Left lung (tissue), 10 donors: ENCODE measurements around the gene CLCN5. TPM values are rescaled to one million over a fixed set of nuclear protein-coding genes. Genes with fewer than 3 reads are reported as not detected.
A peak's percentile ranks its signal among the peaks of the same experiment; 100 is the strongest.

Source experiments
- ATAC-seq: fragments of 200-7000 bp; cut with Tn5 transposase; one replicate; pipeline ENCODE4 v1.9.1; 2020; ENCODE audit warnings: moderate library complexity
- DNase-seq, 4 donors: peaks; one replicate each; pipeline ENCODE4 v3.0.0-alpha.2; 2013 to 2020
- H3K27ac ChIP-seq, 2 donors: fragments of 200-600 bp; sonication (generic) in 1 of 2; one replicate each; pipeline versions ENCODE4 v1.5.0 to v1.8.0; 2020 to 2021
- H3K27me3 ChIP-seq, 2 donors: fragments of 200-600 bp; sonication (generic) in 1 of 2; one replicate each; pipeline versions ENCODE4 v1.5.0 to v1.8.0; 2020 to 2021
- H3K36me3 ChIP-seq, 2 donors: fragments of 200-600 bp; sonication (generic) in 1 of 2; one replicate each; pipeline versions ENCODE4 v1.5.0 to v1.8.0; 2020 to 2021
- H3K4me1 ChIP-seq, 2 donors: fragments of 200-600 bp; one replicate each; pipeline ENCODE4 v1.8.0; 2021
- H3K4me3 ChIP-seq, 2 donors: fragments of 200-600 bp; sonication (generic) in 1 of 2; one replicate each; pipeline versions ENCODE4 v1.5.0 to v1.8.0; 2020 to 2021; ENCODE audit warnings: mild to moderate bottlenecking in 1 of 2
- H3K9me3 ChIP-seq, 2 donors: fragments of 200-600 bp; sonication (generic) in 1 of 2; one replicate each; pipeline versions ENCODE4 v1.5.0 to v1.8.0; 2020 to 2021
- CTCF ChIP-seq, 2 donors: fragments of 200-600 bp; sonication (generic) in 1 of 2; IDR thresholded peaks; one replicate each; pipeline versions ENCODE4 v1.5.0 to v1.8.0; 2021; ENCODE audit warnings: antibody characterized with exemption in 2 of 2
- intact Hi-C, 2 donors: fragments of 100-400 bp; cut with DNase I; formaldehyde crosslinking; loops; one replicate each; pipeline versions ENCODE4 v1.11.2 to v1.14.2; 2022
- polyA plus RNA-seq, 6 donors: library from polyadenylated mRNA; unstranded; fragments of 120-200 nt; gene quantifications; one replicate each; pipeline ENCODE4 v1.2.1, GENCODE V29; 2013; ENCODE audit not compliant: insufficient read length in 6 of 6
- total RNA-seq, 2 donors: library from RNA; stranded (reverse); fragmentation: NEBNext Ultra II Directional; extraction: Animal tissue kit (Norgen Biotek cat#: 25700); gene quantifications; one replicate each; pipeline ENCODE4 v1.2.1, GENCODE V29; 2021
- donor health status: DM: no; HTN: yes; CAD: no.
- donor health status: DM: no; HTN: no; CAD: no.

CLCN5 gene
- total and polyA plus RNA-seq, 8 donors: 12.5 to 19.5 (median 14.9) TPM

GRCh38 chrX:50099331-50099730 lies 176.9 kb downstream of the CLCN5 start:
- ATAC-seq: no peak
- no peaks in the 10 kb centered on the region for H3K9me3 ChIP-seq
- no peak for TF ChIP-seq CTCF (IDR thresholded peaks at IDR 0.05)
- peak in 1 of 4 donors; percentile 21 for DNase-seq
- no peaks in the 10 kb centered on the region for H3K27me3 ChIP-seq
- H3K27ac ChIP-seq: no peak overlapping the region
- intact Hi-C loops: no loop called here
- H3K4me1 ChIP-seq: no peaks in the 10 kb centered on the region
- H3K4me3 ChIP-seq: no peak overlapping the region
- no peaks in the 10 kb centered on the region for H3K36me3 ChIP-seq

- H3K27me3 ChIP-seq: no peaks in the 10 kb centered on the region
- no peak for TF ChIP-seq CTCF (IDR thresholded peaks at IDR 0.05)
- no peak overlapping the region for H3K4me3 ChIP-seq
- H3K27ac ChIP-seq: no peak overlapping the region
- ATAC-seq (peak; percentile 55), DNase-seq (peak in 1 of 4 donors; percentile 35)
- H3K9me3 ChIP-seq: no peaks in the 10 kb centered on the region
- no peaks in the 10 kb centered on the region for H3K4me1 ChIP-seq
- H3K36me3 ChIP-seq: no peaks in the 10 kb centered on the region
- intact Hi-C loops: no loop called here
Observed at GRCh38 chrX:50100188-50100587, 177.8 kb downstream of the CLCN5 start.

- Histone ChIP-seq H3K27ac (no peak overlapping the region), H3K4me1 (no peaks in the 10 kb centered on the region), H3K27me3 (no peaks in the 10 kb centered on the region), H3K36me3 (no peaks in the 10 kb centered on the region), H3K9me3 (no peaks in the 10 kb centered on the region), H3K4me3 (no peak overlapping the region)
- no peak for TF ChIP-seq CTCF (IDR thresholded peaks at IDR 0.05)
- intact Hi-C loops: no loop called here
- no peak for ATAC-seq
- DNase-seq: no peak
Observed at GRCh38 chrX:50103176-50103575, 180.8 kb downstream of the CLCN5 start.

- intact Hi-C loops: no loop called here
Observed at GRCh38 chrX:50103866-50104566, 181.6 kb downstream of the CLCN5 start.

More at GRCh38 chrX:50103866-50104566, 181.6 kb downstream of the CLCN5 start:
- Histone ChIP-seq H3K9me3 (no peaks in the 10 kb centered on the region), H3K4me1 (no peaks in the 10 kb centered on the region), H3K36me3 (no peaks in the 10 kb centered on the region), H3K4me3 (no peak overlapping the region), H3K27me3 (no peaks in the 10 kb centered on the region), H3K27ac (no peak overlapping the region)
- no peak for ATAC-seq
- TF ChIP-seq CTCF (IDR thresholded peaks at IDR 0.05): no peak
- no peak for DNase-seq
